Fibroblast of the conjunctiva (primary cell): ENCODE data around the gene DLK1.

Experiments used
- DNase-seq: peaks from one replicate; pipeline ENCODE4 v3.0.0-alpha.2; 2010; ENCODE audit warnings: low read depth

Gene DLK1

GRCh38 chr14:100777366-100777817 is 50.7 kb downstream of the DLK1 start:
- DNase-seq, result no peak

- no peak for DNase-seq
Measured at GRCh38 chr14:100777818-100778525, 51.3 kb downstream of the DLK1 start.

DNA sequence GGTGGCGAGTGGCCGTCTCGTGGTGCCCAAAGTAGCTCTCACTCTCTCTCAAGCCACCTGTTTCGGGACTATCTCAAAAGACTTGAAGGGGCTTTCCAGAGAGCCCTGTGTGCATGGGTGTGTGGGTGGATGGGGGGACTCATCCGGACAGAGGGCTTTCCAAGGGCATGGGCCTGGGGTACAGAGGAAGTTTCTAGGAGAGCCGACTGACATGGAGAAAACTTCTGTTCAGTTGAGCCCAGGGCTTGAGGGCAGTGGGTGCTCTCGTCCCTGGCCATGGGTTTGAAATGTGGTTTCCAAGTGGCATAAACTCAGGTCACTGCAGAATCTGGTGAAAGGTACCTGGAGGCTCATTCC is 51.8 kb downstream of the DLK1 start:
- DNase-seq, result no peak

DNA sequence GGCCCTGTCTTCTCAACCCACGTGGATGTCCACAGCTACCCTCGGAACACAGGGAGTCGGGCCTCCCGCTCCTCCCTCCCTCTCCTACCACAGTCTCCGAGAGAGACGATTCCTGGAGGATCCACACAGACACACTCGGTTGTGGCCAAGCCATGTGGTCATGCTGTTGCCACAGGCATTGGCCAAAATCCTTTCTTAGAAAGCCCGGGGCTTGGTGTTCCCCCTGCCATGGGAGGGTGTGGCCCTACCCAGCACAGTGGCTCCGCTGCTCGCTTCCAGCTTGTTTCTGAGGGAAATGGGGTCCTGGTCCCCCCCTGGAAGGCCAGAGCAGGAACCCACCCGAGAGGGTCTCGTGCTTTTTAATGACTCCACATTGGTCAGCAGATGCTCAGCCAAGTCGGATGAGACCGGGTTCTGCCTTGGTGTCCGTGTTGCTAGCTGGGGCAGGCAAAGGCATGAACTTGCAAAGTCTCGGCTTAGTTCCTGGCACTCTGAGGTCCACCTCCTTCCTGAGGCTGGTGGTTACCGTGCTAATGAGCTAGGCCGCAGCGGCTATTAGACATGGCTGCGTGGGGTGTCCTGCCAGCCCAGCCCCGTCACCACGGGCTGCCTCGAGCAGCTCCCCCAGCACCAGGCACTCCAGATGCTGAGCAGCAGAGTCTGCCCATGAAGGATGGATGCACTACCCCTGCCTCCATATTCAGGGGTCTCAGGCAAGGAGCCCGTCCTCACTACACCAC is 52.4 kb downstream of the DLK1 start:
- DNase-seq, result no peak

GRCh38 chr14:100779691-100780080 is 53.0 kb downstream of the DLK1 start:
- no peak for DNase-seq

DNA sequence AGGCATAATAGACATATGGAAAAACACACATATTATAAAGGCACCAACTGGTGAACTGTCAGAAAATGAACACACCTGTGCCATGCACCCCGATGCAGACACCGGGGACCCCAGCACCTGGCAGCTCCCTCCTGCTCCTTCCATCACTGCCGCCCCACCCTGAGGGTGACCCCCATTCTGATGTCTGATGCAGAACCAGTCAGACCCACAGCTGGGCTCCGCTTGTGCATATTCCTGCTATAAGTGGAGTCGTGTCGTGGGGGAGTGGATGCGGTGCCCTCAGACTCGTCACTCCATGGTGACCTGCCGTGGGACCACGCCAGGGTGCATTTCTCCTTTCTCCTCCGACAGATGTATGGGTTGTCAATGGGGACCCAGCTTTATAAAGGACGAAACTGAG is 53.6 kb downstream of the DLK1 start:
- no peak for DNase-seq

DNA sequence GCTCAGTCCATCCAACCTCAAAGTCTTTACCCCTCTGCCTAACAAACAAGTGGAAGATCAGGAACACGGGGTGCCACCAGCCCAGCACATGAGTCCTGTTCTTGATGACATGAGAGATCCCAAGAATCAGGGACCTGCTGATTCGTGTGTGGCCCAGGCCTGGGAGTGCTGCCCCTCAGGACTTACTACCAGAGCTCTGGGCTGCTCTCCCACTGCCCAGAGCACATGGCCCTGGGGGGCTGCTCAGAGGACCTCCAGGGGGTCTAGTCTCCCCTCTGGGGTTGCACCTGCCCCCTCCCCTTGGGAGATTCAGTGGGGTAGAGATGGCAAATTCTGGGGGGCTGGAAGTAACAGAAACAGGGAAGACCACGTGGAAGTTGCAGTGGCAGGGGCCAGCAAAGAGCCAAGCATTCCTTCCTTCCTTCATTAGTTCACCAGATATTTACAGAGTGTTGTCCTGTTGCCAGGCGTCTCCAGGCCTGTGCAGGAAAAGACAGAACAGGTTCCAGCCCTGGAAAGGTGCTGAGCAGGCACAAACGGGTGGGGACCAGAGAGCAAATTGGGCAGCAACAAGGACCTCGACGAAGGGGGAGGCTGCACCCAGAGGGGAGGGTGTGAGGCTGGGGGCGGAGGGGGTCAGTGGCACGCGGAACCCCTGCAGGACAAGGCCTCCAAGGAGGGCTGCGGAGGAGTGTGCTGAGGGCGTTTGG is 54.1 kb downstream of the DLK1 start:
- no peak for DNase-seq

GRCh38 chr14:100781952-100782351 is 55.3 kb downstream of the DLK1 start:
- no peak for DNase-seq

- no peak for DNase-seq
Measured at GRCh38 chr14:100782516-100783320, 56.0 kb downstream of the DLK1 start.

- DNase-seq, result no peak
Measured at GRCh38 chr14:100783630-100784370, 57.1 kb downstream of the DLK1 start.

GRCh38 chr14:100784523-100785337 is 58.0 kb downstream of the DLK1 start:
- no peak for DNase-seq

DNA sequence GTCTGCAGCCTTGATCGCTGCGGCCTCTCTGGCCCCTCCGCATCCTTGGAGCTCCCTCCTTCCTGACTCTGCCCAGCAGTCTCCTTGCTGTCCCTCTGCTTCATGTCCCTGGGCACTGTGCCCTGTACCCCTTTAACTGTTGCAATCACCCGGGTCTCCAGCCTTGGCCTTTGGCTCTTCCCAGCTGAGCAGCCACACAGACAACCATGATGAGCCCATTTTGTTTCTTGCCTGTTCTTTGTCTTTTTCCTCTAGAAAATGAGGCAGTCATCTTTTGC is 58.6 kb downstream of the DLK1 start:
- no peak for DNase-seq

GRCh38 chr14:100785626-100786025 is 58.9 kb downstream of the DLK1 start:
- no peak for DNase-seq

DNA sequence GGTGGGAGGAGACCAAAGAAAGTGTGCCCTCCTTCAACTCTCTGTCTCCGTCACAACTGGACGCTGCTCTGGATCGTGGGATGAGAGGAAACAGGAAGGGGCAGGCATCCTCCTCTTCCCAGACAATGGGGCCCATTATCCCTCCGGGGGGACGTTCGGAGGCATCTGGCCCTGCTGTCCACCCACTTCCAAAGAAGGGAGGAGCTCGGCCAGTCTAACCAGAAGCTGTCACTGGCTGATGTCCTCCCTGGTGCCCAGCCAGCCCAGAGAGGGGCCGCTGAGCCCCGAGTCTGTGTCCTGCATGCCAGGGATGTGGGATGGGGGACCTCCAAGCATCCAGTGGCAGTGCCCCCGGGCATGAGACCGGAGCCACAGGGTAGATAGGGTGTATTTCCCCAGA is 59.4 kb downstream of the DLK1 start:
- DNase-seq, result no peak

- DNase-seq, result no peak
Measured at GRCh38 chr14:100786576-100787219, 60.0 kb downstream of the DLK1 start.

DNA sequence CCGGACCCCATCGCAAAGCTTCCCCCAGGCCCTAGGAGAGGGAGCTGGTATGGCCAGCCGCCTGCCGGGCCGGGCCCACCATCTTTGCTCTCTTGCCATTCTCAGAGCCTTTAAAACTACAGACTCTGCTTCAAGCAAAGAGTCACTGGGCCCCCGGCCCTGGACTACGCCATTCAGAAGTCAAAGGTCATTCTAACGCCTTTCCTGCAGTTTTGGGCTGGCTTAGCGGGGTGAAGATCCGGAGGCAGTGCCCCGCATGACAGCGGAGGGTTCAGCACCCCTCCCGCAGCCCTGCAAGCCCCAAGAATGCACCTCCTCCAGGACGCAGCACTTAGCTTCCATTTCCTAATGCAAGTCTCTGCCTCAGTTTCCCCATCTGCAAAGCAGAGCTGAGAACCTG is 61.0 kb downstream of the DLK1 start:
- no peak for DNase-seq
